Tibial nerve (tissue), 4 donors: ENCODE measurements around the gene CARD11. TPM values are rescaled to one million over a fixed set of nuclear protein-coding genes. Genes with fewer than 3 reads are reported as not detected.

Experiments used
- DNase-seq, 2 donors: peaks; one replicate each; pipeline ENCODE4 v3.0.0-alpha.2; 2019; ENCODE audit warnings: low spot score in 2 of 2
- H3K27ac ChIP-seq, 4 donors: fragments of 200-600 bp; sonication (generic) in 3 of 4; one replicate each; pipeline ENCODE4 v1.5.1; 2017 to 2019; ENCODE audit warnings: mild to moderate bottlenecking in 1 of 4
- H3K27me3 ChIP-seq, 2 donors: fragments of 200-600 bp; sonication (generic) in 1 of 2; one replicate each; pipeline versions ENCODE4 v1.5.1 to v1.6.0; 2017 to 2019
- H3K36me3 ChIP-seq, 3 donors: fragments of 200-600 bp; sonication (generic); one replicate each; pipeline ENCODE4 v1.5.1; 2018 to 2019
- H3K4me1 ChIP-seq, 4 donors: fragments of 200-600 bp; sonication (generic) in 3 of 4; one replicate each; pipeline ENCODE4 v1.5.1; 2017 to 2019
- H3K4me3 ChIP-seq, 4 donors: fragments of 200-600 bp; sonication (generic) in 3 of 4; one replicate each; pipeline ENCODE4 v1.5.1; 2017 to 2019; ENCODE audit warnings: mild to moderate bottlenecking in 1 of 4, moderate library complexity in 1 of 4
- H3K9me3 ChIP-seq, 4 donors: fragments of 200-600 bp; sonication (generic) in 3 of 4; one replicate each; pipeline ENCODE4 v1.5.1; 2017 to 2019
- CTCF ChIP-seq, 5 experiments: fragments of 200-600 bp in 3 of 5; fragments of 450-650 bp in 2 of 5; sonication (generic) in 3 of 5; IDR thresholded peaks; one replicate each; pipeline ENCODE4 v1.5.1; 2016 to 2019; ENCODE audit warnings: antibody characterized with exemption in 5 of 5, mild to moderate bottlenecking in 3 of 5, moderate library complexity in 2 of 5
- EP300 ChIP-seq, 2 donors: sonication (generic); formaldehyde crosslinking; IDR thresholded peaks; one replicate each; pipeline ENCODE4 v1.6.1; 2017; ENCODE audit warnings: antibody characterized with exemption in 2 of 2, mild to moderate bottlenecking in 1 of 2
- POLR2A ChIP-seq, 2 donors: fragments of 450-650 bp; IDR thresholded peaks; one replicate each; pipeline ENCODE4 v1.6.1; 2017; ENCODE audit warnings: antibody characterized with exemption in 2 of 2, mild to moderate bottlenecking in 2 of 2, moderate library complexity in 2 of 2
- WGBS, 2 donors: methylation state at CpG; one replicate each; pipeline ENCODE4 v1.1.5; 2018; 5-methylcytosine and 5-hydroxymethylcytosine counted together
- total RNA-seq, 4 donors: library from RNA; depleted of rRNA; stranded (reverse); fragments of >200 nt; gene quantifications; one replicate each; pipeline ENCODE4 v1.1.0, GENCODE V29; 2016

Gene CARD11
- total RNA-seq, 4 donors from 2014 or later = 2.0 to 4.8 (median 3.1) TPM

GRCh38 chr7:2956526-2957368 is 86.9 kb downstream of the CARD11 start:
- TF ChIP-seq CTCF (IDR thresholded peaks at IDR 0.05) (no peak), EP300 (IDR thresholded peaks at IDR 0.05) (no peak), POLR2A (IDR thresholded peaks at IDR 0.05) (no peak)
- 52 to 57% methylated on average over 12 of the region's 12 CpGs for WGBS, 2 donors

DNA sequence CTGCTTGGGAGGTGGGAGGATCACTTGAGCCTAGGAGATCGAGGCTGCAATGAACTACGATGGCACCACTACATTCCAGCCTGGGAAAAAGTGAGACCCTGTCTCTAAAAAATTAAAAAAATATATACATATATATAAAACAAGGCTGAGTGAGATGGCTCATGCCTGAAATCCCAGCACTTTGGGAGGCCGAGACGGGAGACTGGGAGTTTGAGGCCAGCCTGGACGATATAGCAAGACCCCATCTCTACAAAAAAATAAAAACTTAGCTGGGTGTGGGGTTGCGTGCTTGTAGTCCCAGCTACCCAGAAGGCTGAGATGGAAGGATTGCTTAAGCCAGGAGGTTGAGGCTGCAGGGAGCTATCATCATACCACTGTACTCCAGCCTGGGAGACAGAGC is 87.6 kb downstream of the CARD11 start:
- no peak for DNase-seq
- Histone ChIP-seq H3K4me1 (no peaks in the 10 kb centered on the region), H3K27ac (no peak overlapping the region), H3K27me3 (no peaks in the 10 kb centered on the region), H3K36me3 (no peaks in the 10 kb centered on the region), H3K4me3 (no peak overlapping the region), H3K9me3 (no peaks in the 10 kb centered on the region)
- no peak for TF ChIP-seq CTCF (IDR thresholded peaks at IDR 0.05)
- no peak for TF ChIP-seq EP300 (IDR thresholded peaks at IDR 0.05)
- no peak for TF ChIP-seq POLR2A (IDR thresholded peaks at IDR 0.05)
- 92 to 95% methylated on average over 6 of the region's 6 CpGs for WGBS, 2 donors

More at GRCh38 chr7:2956526-2957368, 86.9 kb downstream of the CARD11 start:
- Histone ChIP-seq H3K4me3 (no peak overlapping the region), H3K27me3 (no peaks in the 10 kb centered on the region), H3K36me3 (no peaks in the 10 kb centered on the region), H3K9me3 (no peaks in the 10 kb centered on the region), H3K27ac (no peak overlapping the region), H3K4me1 (no peaks in the 10 kb centered on the region)
- DNase-seq = no peak

DNA sequence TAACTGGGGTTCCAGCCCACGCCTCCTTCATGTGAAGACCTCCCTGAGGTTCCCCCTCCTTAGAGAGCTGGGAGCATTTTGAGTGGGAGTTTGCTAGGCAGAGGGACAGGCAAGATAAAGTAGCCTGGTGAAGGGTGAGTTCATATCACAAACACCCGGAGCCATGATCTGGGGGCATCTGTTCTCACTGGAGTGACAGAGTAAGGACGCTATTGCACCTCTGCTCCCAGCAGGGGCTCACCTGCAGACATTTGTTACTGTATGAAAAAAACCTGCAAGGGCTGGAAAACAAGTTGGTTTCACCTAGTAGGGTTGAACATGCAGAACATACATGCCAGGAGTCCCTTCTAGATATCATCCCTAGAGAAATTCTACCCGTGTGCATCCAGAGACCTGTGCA is 88.4 kb downstream of the CARD11 start:
- H3K27me3 ChIP-seq = no peaks in the 10 kb centered on the region
- peaks cover 0 to 1% (median 0%) of the 10 kb centered on the region in 4 donors for H3K9me3 ChIP-seq
- H3K36me3 ChIP-seq = no peaks in the 10 kb centered on the region
- H3K4me3 ChIP-seq = no peak overlapping the region
- H3K27ac ChIP-seq = no peak overlapping the region
- TF ChIP-seq EP300 (IDR thresholded peaks at IDR 0.05) = no peak
- TF ChIP-seq POLR2A (IDR thresholded peaks at IDR 0.05) = no peak
- no peak for TF ChIP-seq CTCF (IDR thresholded peaks at IDR 0.05)
- WGBS, 2 donors = 80 to 93% methylated on average over 4 of the region's 4 CpGs
- DNase-seq = no peak
- no peaks in the 10 kb centered on the region for H3K4me1 ChIP-seq

- TF ChIP-seq POLR2A (IDR thresholded peaks at IDR 0.05) = no peak
- TF ChIP-seq EP300 (IDR thresholded peaks at IDR 0.05) = no peak
- TF ChIP-seq CTCF (IDR thresholded peaks at IDR 0.05) = no peak
- DNase-seq = no peak
- Histone ChIP-seq H3K27me3 (no peaks in the 10 kb centered on the region), H3K4me1 (no peaks in the 10 kb centered on the region), H3K36me3 (no peaks in the 10 kb centered on the region), H3K9me3 (peaks cover 0 to 4% (median 0%) of the 10 kb centered on the region in 4 donors), H3K4me3 (no peak overlapping the region), H3K27ac (no peak overlapping the region)
- 71 to 75% methylated on average over 9 to 10 of the region's 11 CpGs for WGBS, 2 donors
Measured at GRCh38 chr7:2954433-2954853, 89.2 kb downstream of the CARD11 start.

DNA sequence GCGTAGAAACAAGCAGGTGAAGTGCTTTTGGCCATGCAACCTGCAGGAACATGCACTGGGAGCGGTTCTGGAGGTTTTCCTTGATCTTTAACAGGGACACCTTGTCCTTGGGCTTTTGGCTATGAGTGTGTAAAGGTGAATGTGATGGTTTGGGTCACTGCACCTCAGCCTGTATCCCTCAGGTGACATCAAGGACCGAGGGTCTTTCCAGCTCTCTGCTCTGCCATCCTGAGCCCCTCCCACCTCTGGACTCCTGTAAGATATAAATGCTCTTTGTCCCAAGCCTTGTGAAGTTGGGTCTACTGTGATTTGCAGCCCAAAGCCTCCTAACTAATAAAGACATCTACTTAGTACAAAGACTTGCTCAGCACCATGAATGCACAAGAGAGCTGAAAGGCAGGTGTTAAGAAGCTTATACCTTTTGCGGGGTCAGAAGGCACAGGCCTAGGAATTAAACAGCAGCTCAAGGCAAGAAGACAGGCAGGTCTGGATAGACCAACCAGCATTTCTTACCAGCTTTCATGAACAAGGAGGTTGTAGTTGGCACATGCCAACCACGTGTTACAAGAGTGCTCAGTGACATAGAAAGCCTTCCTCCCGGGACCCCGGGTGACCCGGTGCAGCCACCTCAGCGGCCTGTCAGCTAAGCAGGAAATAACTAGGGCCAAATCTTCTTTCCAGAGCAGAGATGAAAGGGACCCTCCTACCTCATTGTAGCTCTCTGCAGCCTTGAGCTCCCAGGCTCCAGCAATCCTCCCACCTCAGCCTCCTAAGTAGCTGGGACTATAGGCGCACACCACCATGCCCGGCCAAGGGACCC is 89.9 kb downstream of the CARD11 start:
- no peak overlapping the region for H3K27ac ChIP-seq
- H3K4me3 ChIP-seq = no peak overlapping the region
- no peak for DNase-seq
- no peaks in the 10 kb centered on the region for H3K4me1 ChIP-seq
- H3K27me3 ChIP-seq = no peaks in the 10 kb centered on the region
- H3K36me3 ChIP-seq = no peaks in the 10 kb centered on the region
- H3K9me3 ChIP-seq = peaks cover 0 to 6% (median 0%) of the 10 kb centered on the region in 4 donors
- 74 to 76% methylated on average over 10 to 11 of the region's 11 CpGs for WGBS, 2 donors
- TF ChIP-seq POLR2A (IDR thresholded peaks at IDR 0.05) (no peak), CTCF (IDR thresholded peaks at IDR 0.05) (no peak)
